ENCODE measurements around the gene PARL. TPM values are rescaled to one million over a fixed set of nuclear protein-coding genes. Genes with fewer than 3 reads are reported as not detected.
"Not testable (repeated sequence)": the region's sequence is repeated elsewhere in the genome, so short reads cannot be mapped to it uniquely, and the experiment has no call there.

Gene PARL
- total and polyA plus RNA-seq, 2 of the 8 experiments (the other 6 are each of a cell fraction or from before 2014, with no cell fraction given), result 62.7 to 85.0 TPM

GRCh38 chr3:183784503-183784902 is 100.2 kb downstream of the PARL start:
- H4K5ac ChIP-seq (ENCODE audit: insufficient read length, low read depth, low read length); H2AFZ ChIP-seq (ENCODE audit: low read length); H4K91ac ChIP-seq (replicated peaks; ENCODE audit: insufficient read length, low read length); H3K79me1 ChIP-seq (ENCODE audit: low read depth, low read length); FAIRE-seq; H3K23ac ChIP-seq (ENCODE audit: insufficient read length); H2AK5ac ChIP-seq (ENCODE audit: low read depth, low read length); H3K4me1 ChIP-seq (replicated peaks in 1 of 4; ENCODE audit: control insufficient read depth in 3 of 4, insufficient read depth in 4 of 4, low read length in 3 of 4); H3K27me3 ChIP-seq (replicated peaks in 1 of 4; ENCODE audit: control insufficient read depth in 3 of 4, extremely low read depth in 1 of 4, insufficient read depth in 3 of 4, low read length in 3 of 4); CTCF ChIA-PET (ENCODE audit: partially characterized antibody); H3K18ac ChIP-seq (ENCODE audit: extremely low read depth, low read length); H3K4me3 ChIP-seq (ENCODE audit: extremely low read depth in 1 of 4, insufficient read depth in 2 of 4, low read depth in 3 of 4, low read length in 4 of 4); H3K4me2 ChIP-seq (ENCODE audit: insufficient read depth in 1 of 2, low read depth in 2 of 2, low read length in 2 of 2); H3K79me2 ChIP-seq (ENCODE audit: control insufficient read depth in 1 of 2, insufficient read depth in 2 of 2, low read length in 2 of 2); H2BK15ac ChIP-seq (ENCODE audit: low read length); H3K4ac ChIP-seq (replicated peaks; ENCODE audit: insufficient read length, low read depth, low read length); H2BK120ac ChIP-seq (replicated peaks; ENCODE audit: low read depth, low read length); H3K9me3 ChIP-seq (ENCODE audit: insufficient read depth in 2 of 2, low read depth in 1 of 2, low read length in 1 of 2); H4K8ac ChIP-seq (ENCODE audit: extremely low read depth, insufficient read depth, low read length); DNase-seq (ENCODE audit: low read depth in 1 of 2, low spot score in 2 of 2); H3K56ac ChIP-seq (replicated peaks; ENCODE audit: insufficient read length, low read depth, low read length); H2BK20ac ChIP-seq (ENCODE audit: low read length); H3K9ac ChIP-seq (replicated peaks in 1 of 4; ENCODE audit: extremely low read depth in 1 of 4, low read depth in 3 of 4, low read length in 3 of 4); H3K14ac ChIP-seq (ENCODE audit: insufficient read length); H2BK5ac ChIP-seq (ENCODE audit: low read depth, low read length); H3K23me2 ChIP-seq (ENCODE audit: low read depth, low read length); H2BK12ac ChIP-seq (ENCODE audit: low read depth, low read length); POLR2A ChIA-PET (ENCODE audit: partially characterized antibody); H4K20me1 ChIP-seq (replicated peaks in 1 of 2; ENCODE audit: control insufficient read depth in 1 of 2, insufficient read depth in 2 of 2, low read length in 2 of 2); H3K27ac ChIP-seq (ENCODE audit: low read depth, low read length): not testable (repeated sequence)
- 92% methylated on average over 7 of the region's 10 CpGs; no CpG with 5 or more reads in 1 of the 2 experiments for WGBS, 2 experiments (ENCODE audit: extremely low coverage in 1 of 2, insufficient coverage in 1 of 2, insufficient read length in 1 of 2, insufficient replicate concordance in 2 of 2, low coverage in 1 of 2, low lambda C conversion rate in 2 of 2, missing lambda C conversion rate in 1 of 2)
- H3K36me3 ChIP-seq (ENCODE audit: control insufficient read depth in 2 of 4, insufficient read depth in 4 of 4, low read length in 3 of 4), result peaks cover 17 to 71% (median 53%) of the 10 kb centered on the region in 4 experiments

All from H1 (cell line).